ENCODE measurements around the gene TDRD10. TPM values are rescaled to one million over a fixed set of nuclear protein-coding genes. Genes with fewer than 3 reads are reported as not detected.

TDRD10 gene
- total and polyA plus RNA-seq, 4 donors, result 0.23 to 1.5 (median 0.78) TPM

- WGBS, result 51% methylated on average over 11 of the region's 11 CpGs
- DNase-seq (ENCODE audit: low spot score), result no peak
- no peak overlapping the region for H3K9ac ChIP-seq (ENCODE audit: low read depth in 1 of 2, low read length in 2 of 2)
- no peak overlapping the region for H3K27ac ChIP-seq (ENCODE audit: low read depth in 1 of 2, low read length in 2 of 2)
- H3K9me3 ChIP-seq (ENCODE audit: control insufficient read depth in 4 of 4, low read length in 3 of 4), result no peaks in the 10 kb centered on the region
- no peaks in the 10 kb centered on the region for H3K36me3 ChIP-seq (ENCODE audit: control insufficient read depth in 4 of 4, insufficient read depth in 3 of 4, low read depth in 1 of 4, low read length in 3 of 4)
- TF ChIP-seq RXRA (IDR thresholded peaks at IDR 0.05), result peak in 1 of 2 donors; percentile 9
- TF ChIP-seq, protein P1, sequence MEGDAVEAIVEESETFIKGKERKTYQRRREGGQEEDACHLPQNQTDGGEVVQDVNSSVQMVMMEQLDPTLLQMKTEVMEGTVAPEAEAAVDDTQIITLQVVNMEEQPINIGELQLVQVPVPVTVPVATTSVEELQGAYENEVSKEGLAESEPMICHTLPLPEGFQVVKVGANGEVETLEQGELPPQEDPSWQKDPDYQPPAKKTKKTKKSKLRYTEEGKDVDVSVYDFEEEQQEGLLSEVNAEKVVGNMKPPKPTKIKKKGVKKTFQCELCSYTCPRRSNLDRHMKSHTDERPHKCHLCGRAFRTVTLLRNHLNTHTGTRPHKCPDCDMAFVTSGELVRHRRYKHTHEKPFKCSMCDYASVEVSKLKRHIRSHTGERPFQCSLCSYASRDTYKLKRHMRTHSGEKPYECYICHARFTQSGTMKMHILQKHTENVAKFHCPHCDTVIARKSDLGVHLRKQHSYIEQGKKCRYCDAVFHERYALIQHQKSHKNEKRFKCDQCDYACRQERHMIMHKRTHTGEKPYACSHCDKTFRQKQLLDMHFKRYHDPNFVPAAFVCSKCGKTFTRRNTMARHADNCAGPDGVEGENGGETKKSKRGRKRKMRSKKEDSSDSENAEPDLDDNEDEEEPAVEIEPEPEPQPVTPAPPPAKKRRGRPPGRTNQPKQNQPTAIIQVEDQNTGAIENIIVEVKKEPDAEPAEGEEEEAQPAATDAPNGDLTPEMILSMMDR (IDR thresholded peaks at IDR 0.05; ENCODE audit: low read depth, low read length, missing input control), result peak; percentile 64
- TF ChIP-seq REST (IDR thresholded peaks at IDR 0.05), result peak; percentile 16
- TF ChIP-seq FOXA2 (IDR thresholded peaks at IDR 0.05), result no peak
- TF ChIP-seq RAD21 (IDR thresholded peaks at IDR 0.05), result peak; percentile 88 to 91
- no peaks in the 10 kb centered on the region for H3K4me1 ChIP-seq (ENCODE audit: control insufficient read depth in 4 of 4, insufficient read depth in 4 of 4, low read length in 3 of 4)
- no peaks in the 10 kb centered on the region for H3K27me3 ChIP-seq (ENCODE audit: control insufficient read depth in 4 of 4, insufficient read depth in 4 of 4, low read length in 3 of 4)
- no peak overlapping the region for H3K4me3 ChIP-seq (ENCODE audit: low read depth in 1 of 3, low read length in 3 of 3)
These were observed 32.2 kb downstream of the TDRD10 start for GRCh38 chr1:154533952-154534844.

DNA sequence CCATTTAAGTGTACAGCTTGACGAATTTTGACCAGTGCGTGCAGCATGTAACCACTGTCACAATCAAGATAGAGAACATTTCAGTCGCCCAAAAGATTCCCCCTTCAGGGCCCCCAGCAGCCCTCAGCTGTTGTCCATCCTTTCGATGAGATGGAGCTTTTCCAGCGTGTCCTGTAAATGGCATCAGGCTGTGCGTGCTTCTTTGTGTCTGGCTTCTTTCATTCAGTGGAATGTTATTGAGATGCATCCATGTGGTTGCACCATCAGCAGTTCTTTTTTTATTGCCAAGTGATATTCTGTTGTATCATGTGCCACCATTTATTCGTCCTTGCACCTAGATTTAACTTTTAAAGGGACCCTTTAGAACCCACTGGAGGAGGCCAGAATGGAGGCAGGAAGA is 34.6 kb downstream of the TDRD10 start:
- Histone ChIP-seq H3K36me3 (ENCODE audit: control insufficient read depth in 4 of 4, insufficient read depth in 3 of 4, low read depth in 1 of 4, low read length in 3 of 4) (no peaks in the 10 kb centered on the region), H3K9ac (ENCODE audit: low read depth in 1 of 2, low read length in 2 of 2) (no peak overlapping the region), H3K4me3 (ENCODE audit: low read depth in 1 of 3, low read length in 3 of 3) (no peak overlapping the region), H3K27ac (ENCODE audit: low read depth in 1 of 2, low read length in 2 of 2) (no peak overlapping the region), H3K4me1 (ENCODE audit: control insufficient read depth in 4 of 4, insufficient read depth in 4 of 4, low read length in 3 of 4) (no peaks in the 10 kb centered on the region), H3K27me3 (ENCODE audit: control insufficient read depth in 4 of 4, insufficient read depth in 4 of 4, low read length in 3 of 4) (no peaks in the 10 kb centered on the region), H3K9me3 (ENCODE audit: control insufficient read depth in 4 of 4, low read length in 3 of 4) (no peaks in the 10 kb centered on the region)
- no peak for DNase-seq (ENCODE audit: low spot score)
- no peak for TF ChIP-seq SP1 (IDR thresholded peaks at IDR 0.05)
- no peak for TF ChIP-seq ATF3 (IDR thresholded peaks at IDR 0.05)
- TF ChIP-seq ZBTB33 (IDR thresholded peaks at IDR 0.05), result no peak
- TF ChIP-seq FOXA1 (IDR thresholded peaks at IDR 0.05), result no peak
- TF ChIP-seq JUND (IDR thresholded peaks at IDR 0.05), result no peak
- no peak for TF ChIP-seq NR2F2 (IDR thresholded peaks at IDR 0.05)
- TF ChIP-seq MAX (IDR thresholded peaks at IDR 0.05), result no peak
- no peak for TF ChIP-seq GABPA (IDR thresholded peaks at IDR 0.05 in 1 of 2, conservative IDR thresholded peaks at IDR 0.05 in 1 of 2)
- no peak for TF ChIP-seq HNF4A (conservative IDR thresholded peaks at IDR 0.05)
- TF ChIP-seq, protein P1 (IDR thresholded peaks at IDR 0.05; ENCODE audit: low read depth, low read length, missing input control), result no peak
- no peak for TF ChIP-seq EGR1 (IDR thresholded peaks at IDR 0.05; ENCODE audit: low read depth in 2 of 2)
- TF ChIP-seq TAF1 (conservative IDR thresholded peaks at IDR 0.05), result no peak
- 84% methylated on average over 7 of the region's 7 CpGs for WGBS

Data from liver (tissue), 9 donors.